ENCODE data around the gene MOB4. TPM values are rescaled to one million over a fixed set of nuclear protein-coding genes. Genes with fewer than 3 reads are reported as not detected.
"Not testable (repeated sequence)": the region's sequence is repeated elsewhere in the genome, so short reads cannot be mapped to it uniquely, and the experiment has no call there.

The MOB4 gene
- polyA plus RNA-seq, 4 donors: 17.6 to 35.1 (median 23.2) TPM

DNA sequence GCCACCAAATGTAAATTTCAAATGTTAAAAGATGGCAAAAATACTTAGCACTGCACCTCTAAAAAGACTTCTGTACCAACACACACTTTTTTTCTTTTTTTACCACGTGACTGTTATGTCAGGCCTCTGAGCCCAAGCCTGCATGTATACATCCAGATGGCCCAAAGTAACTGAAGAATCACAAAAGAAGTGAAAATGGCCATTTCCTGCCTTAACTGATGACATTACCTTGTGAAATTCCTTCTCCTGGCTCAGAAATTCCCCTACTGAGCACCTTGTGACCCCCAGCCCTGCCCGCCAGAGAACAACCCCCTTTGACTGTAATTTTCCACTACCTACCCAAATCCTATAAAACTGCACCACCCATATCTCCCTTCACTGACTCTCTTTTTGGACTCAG, 62.4 kb downstream of the MOB4 start:
- H3K27ac ChIP-seq (ENCODE audit: low read depth in 1 of 3, low read length in 2 of 3); H3K4me3 ChIP-seq (ENCODE audit: low read depth in 1 of 3, low read length in 3 of 3); DNase-seq; H3K4me1 ChIP-seq (ENCODE audit: control insufficient read depth in 3 of 3, insufficient read depth in 2 of 3, low read depth in 1 of 3, low read length in 2 of 3); H3K27me3 ChIP-seq (ENCODE audit: control insufficient read depth in 3 of 3, insufficient read depth in 3 of 3, low read length in 3 of 3); FAIRE-seq; H3K36me3 ChIP-seq (ENCODE audit: control insufficient read depth in 3 of 3, insufficient read depth in 2 of 3, low read depth in 1 of 3, low read length in 3 of 3): not testable (repeated sequence)
- H3K9me3 ChIP-seq (ENCODE audit: control insufficient read depth in 2 of 2, insufficient read depth in 1 of 2, low read depth in 1 of 2, low read length in 1 of 2): peaks cover 0 to 14% of the 10 kb centered on the region in 2 donors
- 70 to 84% (median 82%) methylated on average over 2 of the region's 2 CpGs for WGBS, 3 donors

DNA sequence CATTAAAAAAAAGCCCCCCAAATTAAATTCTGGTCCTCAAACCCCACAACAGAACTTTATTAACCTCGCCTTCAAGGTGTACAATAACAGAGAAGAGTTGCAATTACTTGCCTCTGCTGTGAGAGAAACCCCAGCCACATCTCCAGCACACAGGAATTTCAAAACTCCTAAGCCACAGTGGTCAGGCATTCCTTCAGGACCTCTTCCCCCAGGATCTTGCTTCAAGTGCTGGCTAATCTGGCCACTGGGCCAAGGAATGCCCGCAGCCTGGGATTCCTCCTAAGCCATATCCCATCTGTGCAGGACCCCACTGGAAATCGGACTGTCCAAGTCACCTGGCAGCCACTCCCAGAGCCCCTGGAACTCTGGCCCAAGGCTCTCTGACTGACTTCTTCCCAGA, 64.3 kb downstream of the MOB4 start:
- not testable (repeated sequence) for H3K9me3 ChIP-seq (ENCODE audit: control insufficient read depth in 2 of 2, insufficient read depth in 1 of 2, low read depth in 1 of 2, low read length in 1 of 2); H3K4me3 ChIP-seq (ENCODE audit: low read depth in 1 of 3, low read length in 3 of 3); H3K27ac ChIP-seq (ENCODE audit: low read depth in 1 of 3, low read length in 2 of 3); H3K36me3 ChIP-seq (ENCODE audit: control insufficient read depth in 3 of 3, insufficient read depth in 2 of 3, low read depth in 1 of 3, low read length in 3 of 3); H3K27me3 ChIP-seq (ENCODE audit: control insufficient read depth in 3 of 3, insufficient read depth in 3 of 3, low read length in 3 of 3); H3K4me1 ChIP-seq (ENCODE audit: control insufficient read depth in 3 of 3, insufficient read depth in 2 of 3, low read depth in 1 of 3, low read length in 2 of 3); FAIRE-seq; DNase-seq
- WGBS, 3 donors: 69 to 90% (median 83%) methylated on average over 3 of the region's 3 CpGs

DNA sequence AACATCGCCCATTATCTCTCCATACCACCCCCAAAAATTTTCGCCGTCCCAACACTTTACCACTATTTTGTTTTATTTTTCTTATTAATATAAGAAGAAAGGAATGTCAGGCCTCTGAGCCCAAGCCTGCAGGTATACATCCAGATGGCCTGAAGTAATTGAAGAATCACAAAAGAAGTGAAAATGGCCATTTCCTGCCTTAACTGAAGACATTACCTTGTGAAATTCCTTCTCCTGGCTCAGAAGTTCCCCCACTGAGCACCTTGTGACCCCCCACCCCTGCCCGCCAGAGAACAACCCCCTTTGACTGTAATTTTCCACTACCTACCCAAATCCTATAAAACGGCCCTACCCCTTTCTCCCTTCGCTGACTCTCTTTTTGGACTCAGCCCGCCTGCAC, 71.4 kb downstream of the MOB4 start:
- H3K27me3 ChIP-seq (ENCODE audit: control insufficient read depth in 3 of 3, insufficient read depth in 3 of 3, low read length in 3 of 3); H3K4me3 ChIP-seq (ENCODE audit: low read depth in 1 of 3, low read length in 3 of 3): not testable (repeated sequence)
- 88 to 91% (median 90%) methylated on average over 7 of the region's 7 CpGs for WGBS, 3 donors

DNA sequence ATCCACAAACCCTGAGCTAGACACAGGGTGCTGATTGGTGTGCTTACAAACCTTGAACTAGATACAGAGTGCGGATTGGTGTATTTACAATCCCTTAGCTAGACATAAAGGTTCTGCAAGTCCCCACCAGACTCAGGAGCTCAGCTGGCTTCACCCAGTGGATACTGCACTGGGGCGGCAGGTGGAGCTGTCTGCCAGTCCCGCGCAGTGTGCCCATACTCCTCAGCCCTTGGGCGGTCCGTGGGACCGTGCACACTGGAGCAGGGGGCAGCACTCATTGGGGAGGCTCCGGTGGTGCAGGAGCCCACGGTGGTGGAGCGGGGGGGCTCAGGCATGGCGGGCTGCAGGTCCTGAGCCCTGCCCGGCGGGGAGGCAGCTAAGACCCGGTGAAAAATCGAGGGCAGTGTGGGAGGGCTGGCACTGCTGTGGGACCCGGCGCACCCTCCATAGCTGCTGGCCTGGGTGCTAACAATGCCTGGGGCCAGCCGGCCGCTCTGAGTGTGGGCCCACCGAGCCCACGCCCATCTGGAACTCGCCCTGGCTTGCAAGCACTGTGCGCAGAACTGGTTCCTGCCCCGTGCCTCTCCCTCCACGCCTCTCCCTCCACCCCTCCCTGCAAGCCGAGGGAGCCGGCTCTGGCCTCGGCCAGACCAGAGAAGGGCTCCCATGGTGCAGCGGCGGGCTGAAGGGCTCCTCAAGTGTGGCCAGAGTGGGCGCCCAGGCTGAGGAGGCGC, 75.6 kb downstream of the MOB4 start:
- no peaks in the 10 kb centered on the region for H3K9me3 ChIP-seq (ENCODE audit: control insufficient read depth in 2 of 2, insufficient read depth in 1 of 2, low read depth in 1 of 2, low read length in 1 of 2)
- H3K36me3 ChIP-seq (ENCODE audit: control insufficient read depth in 3 of 3, insufficient read depth in 2 of 3, low read depth in 1 of 3, low read length in 3 of 3): no peaks in the 10 kb centered on the region
- H3K4me1 ChIP-seq (ENCODE audit: control insufficient read depth in 3 of 3, insufficient read depth in 2 of 3, low read depth in 1 of 3, low read length in 2 of 3): no peaks in the 10 kb centered on the region
- no peak overlapping the region for H3K27ac ChIP-seq (ENCODE audit: low read depth in 1 of 3, low read length in 2 of 3)
- no peak for DNase-seq
- FAIRE-seq: no peak
- H3K4me3 ChIP-seq (ENCODE audit: low read depth in 1 of 3, low read length in 3 of 3): no peak overlapping the region
- no peaks in the 10 kb centered on the region for H3K27me3 ChIP-seq (ENCODE audit: control insufficient read depth in 3 of 3, insufficient read depth in 3 of 3, low read length in 3 of 3)
- 91 to 95% (median 93%) methylated on average over 27 to 32 of the region's 32 CpGs for WGBS, 3 donors

More for the DNA sequence above, 71.4 kb downstream of the MOB4 start:
- H3K36me3 ChIP-seq (ENCODE audit: control insufficient read depth in 3 of 3, insufficient read depth in 2 of 3, low read depth in 1 of 3, low read length in 3 of 3); DNase-seq; H3K4me1 ChIP-seq (ENCODE audit: control insufficient read depth in 3 of 3, insufficient read depth in 2 of 3, low read depth in 1 of 3, low read length in 2 of 3); H3K9me3 ChIP-seq (ENCODE audit: control insufficient read depth in 2 of 2, insufficient read depth in 1 of 2, low read depth in 1 of 2, low read length in 1 of 2); H3K27ac ChIP-seq (ENCODE audit: low read depth in 1 of 3, low read length in 2 of 3); FAIRE-seq: not testable (repeated sequence)

DNA sequence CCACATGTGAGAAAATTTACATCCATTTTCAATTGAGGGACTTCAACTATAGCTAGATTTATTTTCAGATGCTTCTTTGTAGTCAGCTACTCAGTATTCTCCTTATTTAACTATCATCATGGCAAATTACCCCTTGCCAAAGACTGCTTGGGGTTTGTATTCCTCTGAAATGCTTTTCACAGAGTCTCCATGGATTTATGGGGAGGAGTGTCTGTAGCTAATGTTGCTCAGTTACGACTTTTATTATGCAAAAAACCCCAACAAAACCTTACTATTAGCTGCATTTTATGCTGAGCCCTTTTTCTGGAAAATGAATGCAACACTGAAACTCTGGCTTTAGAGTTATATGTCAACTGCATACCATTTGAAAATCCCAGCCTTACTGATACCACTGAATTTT, 80.9 kb downstream of the MOB4 start:
- no peak overlapping the region for H3K4me3 ChIP-seq (ENCODE audit: low read depth in 1 of 3, low read length in 3 of 3)
- DNase-seq: no peak
- H3K27me3 ChIP-seq (ENCODE audit: control insufficient read depth in 3 of 3, insufficient read depth in 3 of 3, low read length in 3 of 3): peaks cover 0 to 3% (median 0%) of the 10 kb centered on the region in 3 donors
- FAIRE-seq: no peak
- no peaks in the 10 kb centered on the region for H3K36me3 ChIP-seq (ENCODE audit: control insufficient read depth in 3 of 3, insufficient read depth in 2 of 3, low read depth in 1 of 3, low read length in 3 of 3)
- whole genome bisulfite sequencing, 3 donors: 42 to 57% (median 45%) methylated on average over 1 of the region's 1 CpG
- H3K9me3 ChIP-seq (ENCODE audit: control insufficient read depth in 2 of 2, insufficient read depth in 1 of 2, low read depth in 1 of 2, low read length in 1 of 2): no peaks in the 10 kb centered on the region
- no peak overlapping the region for H3K27ac ChIP-seq (ENCODE audit: low read depth in 1 of 3, low read length in 2 of 3)
- H3K4me1 ChIP-seq (ENCODE audit: control insufficient read depth in 3 of 3, insufficient read depth in 2 of 3, low read depth in 1 of 3, low read length in 2 of 3): no peaks in the 10 kb centered on the region

DNA sequence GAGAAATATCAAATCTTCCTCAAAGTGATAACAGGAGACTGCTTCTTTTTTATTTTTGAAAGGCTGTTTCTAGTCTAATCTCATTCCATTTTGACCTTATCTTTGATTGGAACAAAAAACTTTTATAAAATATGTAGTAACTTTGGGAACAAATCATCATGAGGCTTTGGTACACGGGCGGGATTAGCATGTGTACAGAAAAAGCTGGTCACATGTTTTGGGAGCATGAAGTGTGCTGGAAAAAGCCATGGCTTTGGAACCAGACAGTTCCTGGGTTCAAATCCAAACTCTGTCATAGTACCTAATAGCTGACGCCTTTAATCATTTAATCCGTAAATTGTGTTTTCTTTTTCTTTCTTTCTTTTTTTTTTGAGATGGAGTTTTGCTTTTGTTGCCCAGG, 81.3 kb downstream of the MOB4 start:
- no peak overlapping the region for H3K4me3 ChIP-seq (ENCODE audit: low read depth in 1 of 3, low read length in 3 of 3)
- WGBS, 3 donors: 74 to 85% (median 85%) methylated on average over 4 of the region's 4 CpGs
- FAIRE-seq: no peak
- DNase-seq: no peak
- H3K4me1 ChIP-seq (ENCODE audit: control insufficient read depth in 3 of 3, insufficient read depth in 2 of 3, low read depth in 1 of 3, low read length in 2 of 3): no peaks in the 10 kb centered on the region
- no peaks in the 10 kb centered on the region for H3K9me3 ChIP-seq (ENCODE audit: control insufficient read depth in 2 of 2, insufficient read depth in 1 of 2, low read depth in 1 of 2, low read length in 1 of 2)
- H3K27ac ChIP-seq (ENCODE audit: low read depth in 1 of 3, low read length in 2 of 3): no peak overlapping the region
- H3K36me3 ChIP-seq (ENCODE audit: control insufficient read depth in 3 of 3, insufficient read depth in 2 of 3, low read depth in 1 of 3, low read length in 3 of 3): no peaks in the 10 kb centered on the region
- H3K27me3 ChIP-seq (ENCODE audit: control insufficient read depth in 3 of 3, insufficient read depth in 3 of 3, low read length in 3 of 3): peaks cover 0 to 3% (median 0%) of the 10 kb centered on the region in 3 donors

DNA sequence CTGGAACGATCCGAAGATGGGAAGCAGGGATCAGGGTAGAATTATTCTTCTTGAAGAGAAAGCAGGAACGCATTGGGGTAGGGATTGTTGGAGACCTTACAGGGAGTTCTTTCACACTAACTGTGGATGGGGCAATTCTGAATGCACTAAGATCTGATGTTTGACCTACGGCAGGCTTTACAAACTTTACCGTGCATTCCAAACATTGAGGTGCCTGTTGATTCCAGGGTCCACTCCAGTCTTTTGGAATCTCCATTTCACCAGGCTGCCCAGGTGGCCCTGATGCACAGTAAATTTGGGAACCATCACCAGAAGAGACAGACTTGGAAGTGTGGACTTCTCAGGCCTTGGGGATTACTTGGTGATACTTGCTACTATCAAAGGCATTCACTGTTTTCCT, 82.6 kb downstream of the MOB4 start:
- no peaks in the 10 kb centered on the region for H3K36me3 ChIP-seq (ENCODE audit: control insufficient read depth in 3 of 3, insufficient read depth in 2 of 3, low read depth in 1 of 3, low read length in 3 of 3)
- 87 to 93% (median 89%) methylated on average over 5 of the region's 5 CpGs for WGBS, 3 donors
- H3K4me3 ChIP-seq (ENCODE audit: low read depth in 1 of 3, low read length in 3 of 3): no peak overlapping the region
- H3K27me3 ChIP-seq (ENCODE audit: control insufficient read depth in 3 of 3, insufficient read depth in 3 of 3, low read length in 3 of 3): peaks cover 0 to 3% (median 0%) of the 10 kb centered on the region in 3 donors
- DNase-seq: no peak
- no peaks in the 10 kb centered on the region for H3K9me3 ChIP-seq (ENCODE audit: control insufficient read depth in 2 of 2, insufficient read depth in 1 of 2, low read depth in 1 of 2, low read length in 1 of 2)
- H3K27ac ChIP-seq (ENCODE audit: low read depth in 1 of 3, low read length in 2 of 3): no peak overlapping the region
- no peaks in the 10 kb centered on the region for H3K4me1 ChIP-seq (ENCODE audit: control insufficient read depth in 3 of 3, insufficient read depth in 2 of 3, low read depth in 1 of 3, low read length in 2 of 3)
- no peak for FAIRE-seq

DNA sequence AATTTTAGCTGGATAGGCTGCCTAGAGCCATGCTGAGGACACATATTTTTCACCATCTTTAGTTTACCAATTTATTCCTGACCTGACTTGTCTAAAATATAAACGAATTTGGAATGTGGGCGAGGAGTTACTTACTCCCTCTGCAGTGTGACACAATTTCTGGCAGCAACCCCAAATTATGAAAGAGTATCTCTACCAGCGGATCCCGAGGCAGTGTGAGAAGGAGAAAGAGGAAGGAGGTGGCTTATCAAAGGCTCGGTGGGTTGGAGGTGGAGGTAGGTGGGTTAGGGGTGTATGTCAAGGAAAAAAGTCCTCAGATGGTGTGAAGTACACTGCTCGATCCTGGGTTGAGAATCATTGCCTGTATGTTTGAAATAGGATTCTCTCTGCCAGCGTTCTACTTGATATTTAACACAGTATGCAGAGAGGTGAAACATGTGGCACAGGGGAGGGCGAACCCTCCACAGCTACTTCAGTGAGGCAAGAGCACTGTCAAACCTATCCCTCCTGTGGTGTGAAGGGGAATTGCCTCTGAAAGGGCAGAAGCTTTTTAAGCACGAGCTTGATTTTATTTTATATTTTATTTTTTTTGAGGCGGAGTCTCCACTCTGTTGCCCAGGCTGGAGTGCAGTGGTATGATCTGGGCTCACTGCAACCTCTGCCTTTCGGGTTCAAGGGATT, 83.6 kb downstream of the MOB4 start:
- FAIRE-seq (no peak), DNase-seq (no peak)
- no peaks in the 10 kb centered on the region for H3K4me1 ChIP-seq (ENCODE audit: control insufficient read depth in 3 of 3, insufficient read depth in 2 of 3, low read depth in 1 of 3, low read length in 2 of 3)
- H3K4me3 ChIP-seq (ENCODE audit: low read depth in 1 of 3, low read length in 3 of 3): no peak overlapping the region
- H3K9me3 ChIP-seq (ENCODE audit: control insufficient read depth in 2 of 2, insufficient read depth in 1 of 2, low read depth in 1 of 2, low read length in 1 of 2): no peaks in the 10 kb centered on the region
- peaks cover 0 to 3% (median 0%) of the 10 kb centered on the region in 3 donors for H3K27me3 ChIP-seq (ENCODE audit: control insufficient read depth in 3 of 3, insufficient read depth in 3 of 3, low read length in 3 of 3)
- WGBS, 3 donors: 55 to 58% (median 55%) methylated on average over 11 of the region's 11 CpGs
- no peaks in the 10 kb centered on the region for H3K36me3 ChIP-seq (ENCODE audit: control insufficient read depth in 3 of 3, insufficient read depth in 2 of 3, low read depth in 1 of 3, low read length in 3 of 3)
- peak overlapping the region in 1 of 3 donors; percentile 24 for H3K27ac ChIP-seq (ENCODE audit: low read depth in 1 of 3, low read length in 2 of 3)

Measured in small intestine (tissue), 7 donors.